NCI-H1092 treated with DMSO at 0.1 percent for 48 hours (cell line): ENCODE results near the gene CCR2.
"Not testable (repeated sequence)": the region's sequence is repeated elsewhere in the genome, so short reads cannot be mapped to it uniquely, and the experiment has no call there.

ENCODE experiments used
- DNase-seq: peaks from one replicate; lab custom pipeline; 2025; lab: John Stamatoyannopoulos, UW

The CCR2 gene

DNA sequence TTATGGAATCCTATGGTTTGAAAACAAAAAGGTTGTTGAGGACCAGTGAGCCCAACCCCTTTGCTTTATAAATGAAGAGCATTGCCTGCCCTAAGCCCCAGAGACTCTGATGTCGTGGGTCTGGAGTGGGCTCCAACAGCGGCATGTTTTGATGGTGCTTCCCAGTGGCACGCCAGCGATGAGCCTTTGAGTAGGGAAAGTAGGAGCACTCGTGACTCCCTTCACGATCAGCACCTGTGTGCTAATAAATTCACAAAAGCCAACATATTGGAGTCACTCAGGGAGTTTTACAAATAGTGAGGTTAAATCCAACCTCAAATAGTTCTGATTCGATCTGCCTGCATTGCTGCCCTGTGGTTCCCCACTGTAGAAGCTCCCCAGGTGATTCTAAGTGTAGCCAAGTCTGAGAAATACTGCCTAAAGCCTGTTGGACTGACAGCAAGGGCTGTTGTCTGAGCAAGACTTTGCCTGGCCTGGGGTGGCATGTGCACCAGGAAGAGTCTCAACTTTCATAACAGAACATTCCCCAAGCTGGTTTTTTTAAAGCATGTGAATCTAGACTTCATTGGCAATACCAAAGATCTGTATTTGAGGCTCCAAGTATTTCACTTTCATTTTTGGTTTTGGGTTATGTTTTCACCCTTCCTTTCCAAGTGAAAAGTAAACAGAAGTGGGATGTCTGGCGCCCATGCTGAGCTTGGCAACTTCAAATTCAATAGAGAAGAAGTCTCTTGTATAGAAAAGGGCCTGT, 26.7 kb downstream of the CCR2 start:
- DNase-seq = no peak

DNA sequence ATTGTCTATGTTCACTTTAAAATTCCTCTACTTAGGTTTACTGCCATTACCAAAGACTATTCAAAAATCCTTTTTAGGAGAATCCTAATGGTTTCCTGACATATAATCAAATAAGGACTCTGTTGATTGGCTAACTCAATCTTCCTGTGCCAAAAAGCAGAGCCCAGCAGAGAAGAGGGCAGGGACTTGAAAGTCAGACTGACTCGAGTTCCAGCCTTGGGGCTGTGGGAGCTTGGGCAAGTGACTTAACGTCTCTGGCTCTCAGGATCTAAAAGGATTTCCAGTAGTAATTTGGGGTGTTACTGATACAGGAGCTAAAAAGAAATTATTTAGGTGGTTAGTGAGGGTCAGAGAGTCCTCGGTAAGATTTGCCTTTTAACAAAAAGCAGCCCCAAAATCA, 27.7 kb downstream of the CCR2 start:
- no peak for DNase-seq

DNA sequence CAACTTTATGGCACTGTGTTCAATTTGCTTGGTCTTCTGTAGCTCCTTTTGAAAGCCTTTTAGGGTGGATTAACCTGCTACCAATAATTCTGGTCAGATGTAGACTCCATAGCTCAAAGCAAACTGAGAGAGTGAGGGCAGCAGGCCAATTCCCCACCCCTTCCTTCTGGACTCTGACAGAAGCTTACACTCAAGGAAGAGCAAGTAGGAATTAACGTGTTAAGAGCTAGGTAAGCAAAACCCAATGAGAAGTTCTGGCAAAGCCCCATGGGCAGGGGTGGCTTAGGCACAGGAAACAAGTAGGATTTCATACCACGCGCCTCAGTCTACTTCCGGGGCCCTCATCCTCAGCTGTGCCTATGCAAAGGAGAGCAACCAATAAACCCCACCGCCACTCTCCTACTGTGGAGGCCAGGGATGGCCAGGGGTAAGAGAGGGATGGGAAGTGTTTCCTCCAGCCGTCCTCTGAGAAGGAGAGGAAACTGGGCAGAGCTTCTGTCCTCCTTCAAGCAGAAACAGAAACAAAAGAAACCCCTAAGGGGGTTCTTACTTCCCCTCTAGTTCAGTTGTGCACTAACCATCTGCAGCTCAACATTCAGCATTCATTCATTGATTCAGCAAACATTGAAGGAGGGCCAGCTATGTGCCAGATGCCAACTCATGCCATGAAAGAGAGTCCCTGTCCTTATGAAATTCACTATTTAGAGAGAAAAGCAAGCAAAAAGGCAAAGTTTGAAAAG, 29.5 kb downstream of the CCR2 start:
- no peak for DNase-seq

DNA sequence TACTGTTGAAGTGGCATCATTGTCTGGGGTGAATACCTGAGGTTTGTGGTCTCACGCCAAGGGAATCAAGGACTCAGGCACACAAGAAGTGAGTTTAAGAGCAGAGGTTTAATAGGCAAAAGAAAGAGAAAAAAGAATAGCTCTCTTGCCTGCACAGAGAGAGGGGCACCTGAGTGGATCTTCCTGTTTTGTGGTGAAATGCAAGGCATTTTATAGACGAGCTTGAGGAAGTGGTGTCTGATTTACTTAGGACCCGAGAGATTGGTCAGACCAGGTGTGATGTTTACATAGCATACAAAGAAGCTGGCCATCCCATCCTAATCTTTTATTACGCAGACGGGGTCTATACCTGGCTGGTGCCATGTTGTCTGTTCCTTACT, 30.0 kb downstream of the CCR2 start:
- no peak for DNase-seq

DNA sequence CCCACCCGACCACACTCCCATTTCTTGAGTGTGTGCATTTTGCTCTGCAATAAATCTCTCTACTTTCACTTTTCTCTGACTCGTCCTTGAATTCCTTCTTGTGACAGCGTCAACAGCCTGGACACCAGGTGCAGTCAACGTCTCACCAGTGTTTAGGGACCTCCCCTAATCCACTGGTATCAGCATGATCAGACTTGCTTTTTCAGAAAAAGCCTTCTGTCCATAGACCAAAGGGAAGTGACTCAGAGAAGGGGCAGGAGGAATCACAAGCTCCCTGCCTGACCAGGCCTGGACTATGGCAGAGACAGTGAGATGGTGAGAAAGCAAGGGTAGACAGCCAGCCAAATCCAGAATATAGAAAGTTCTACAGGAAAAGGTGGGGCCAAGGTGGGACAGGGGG, 32.3 kb downstream of the CCR2 start:
- no peak for DNase-seq

DNA sequence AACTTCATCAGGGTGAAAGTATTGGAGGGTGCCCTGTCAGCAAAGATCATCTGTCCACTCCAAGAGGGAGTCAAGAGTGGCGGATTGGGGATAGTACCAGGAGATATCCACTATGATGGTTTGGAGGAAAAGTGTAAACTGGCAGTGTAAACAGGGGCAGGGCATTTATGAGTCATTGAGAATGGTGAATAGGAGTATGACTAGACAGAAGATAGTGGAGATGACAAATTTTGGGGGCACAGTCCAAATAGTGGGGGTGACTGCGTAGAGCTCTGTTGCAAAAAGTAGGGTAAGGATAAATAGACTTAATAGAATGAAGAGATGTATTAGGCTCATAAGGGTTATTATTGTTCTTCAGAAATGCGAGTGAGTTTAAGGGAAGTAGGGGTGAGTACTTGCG, 34.9 kb downstream of the CCR2 start:
- DNase-seq = not testable (repeated sequence)

DNA sequence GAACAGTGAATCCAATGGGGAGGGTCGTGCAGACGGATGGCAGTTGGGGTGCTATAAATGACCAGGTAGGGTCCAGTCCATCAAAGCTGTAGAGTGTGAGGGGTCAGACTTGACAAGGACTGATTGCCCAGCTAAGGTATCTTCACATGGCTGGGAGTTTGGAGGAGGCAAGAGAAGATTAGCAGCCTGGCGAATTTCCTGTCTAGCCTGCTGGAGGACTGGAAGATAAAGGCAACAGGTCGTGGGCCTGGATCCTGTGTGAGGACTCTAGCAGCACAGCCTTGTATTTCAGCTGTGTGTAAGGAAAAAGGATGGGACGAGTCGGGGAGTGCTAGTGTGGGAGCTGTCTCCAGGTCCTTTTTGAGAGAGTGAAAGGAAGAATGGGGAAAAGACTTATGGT, 35.4 kb downstream of the CCR2 start:
- no peak for DNase-seq

DNA sequence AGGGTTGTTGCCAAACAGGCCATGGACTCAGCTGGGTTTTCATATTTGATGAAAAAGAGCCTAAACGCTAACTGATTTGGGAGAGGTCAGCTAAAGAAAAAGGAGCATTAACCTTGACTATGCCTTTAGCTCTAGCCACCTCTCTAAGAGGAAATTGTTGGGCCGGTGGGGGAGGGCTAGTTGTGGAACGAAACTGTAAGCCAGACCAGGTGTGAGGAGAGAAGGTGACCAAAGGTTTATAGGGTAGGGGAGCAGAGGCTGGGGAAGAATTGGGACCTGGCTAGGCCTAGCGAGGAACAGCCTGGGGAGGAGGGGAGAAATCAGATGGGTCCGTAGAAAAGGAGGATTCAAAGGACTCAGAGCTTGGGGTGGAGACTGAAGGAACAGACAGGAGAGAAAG, 37.6 kb downstream of the CCR2 start:
- not testable (repeated sequence) for DNase-seq

DNA sequence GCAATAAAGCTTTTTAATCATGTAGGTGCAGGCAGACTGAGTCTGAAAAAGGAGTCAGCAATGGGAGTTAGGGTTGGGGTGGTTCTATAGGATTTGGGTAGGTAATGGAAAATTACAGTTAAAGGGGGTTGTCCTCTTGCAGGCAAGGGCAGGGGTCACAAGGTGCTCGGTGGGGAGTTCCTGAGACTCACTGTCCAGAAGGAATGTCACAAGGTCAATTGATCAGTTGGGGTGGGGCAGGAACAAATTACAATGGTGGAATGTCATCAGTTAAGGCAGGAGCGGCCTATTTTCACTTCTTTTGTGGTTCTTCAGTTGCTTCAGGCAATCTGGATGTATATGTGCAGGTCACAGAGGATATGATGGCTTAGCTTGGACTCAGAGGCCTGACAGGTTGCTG, 39.1 kb downstream of the CCR2 start:
- no peak for DNase-seq

DNA sequence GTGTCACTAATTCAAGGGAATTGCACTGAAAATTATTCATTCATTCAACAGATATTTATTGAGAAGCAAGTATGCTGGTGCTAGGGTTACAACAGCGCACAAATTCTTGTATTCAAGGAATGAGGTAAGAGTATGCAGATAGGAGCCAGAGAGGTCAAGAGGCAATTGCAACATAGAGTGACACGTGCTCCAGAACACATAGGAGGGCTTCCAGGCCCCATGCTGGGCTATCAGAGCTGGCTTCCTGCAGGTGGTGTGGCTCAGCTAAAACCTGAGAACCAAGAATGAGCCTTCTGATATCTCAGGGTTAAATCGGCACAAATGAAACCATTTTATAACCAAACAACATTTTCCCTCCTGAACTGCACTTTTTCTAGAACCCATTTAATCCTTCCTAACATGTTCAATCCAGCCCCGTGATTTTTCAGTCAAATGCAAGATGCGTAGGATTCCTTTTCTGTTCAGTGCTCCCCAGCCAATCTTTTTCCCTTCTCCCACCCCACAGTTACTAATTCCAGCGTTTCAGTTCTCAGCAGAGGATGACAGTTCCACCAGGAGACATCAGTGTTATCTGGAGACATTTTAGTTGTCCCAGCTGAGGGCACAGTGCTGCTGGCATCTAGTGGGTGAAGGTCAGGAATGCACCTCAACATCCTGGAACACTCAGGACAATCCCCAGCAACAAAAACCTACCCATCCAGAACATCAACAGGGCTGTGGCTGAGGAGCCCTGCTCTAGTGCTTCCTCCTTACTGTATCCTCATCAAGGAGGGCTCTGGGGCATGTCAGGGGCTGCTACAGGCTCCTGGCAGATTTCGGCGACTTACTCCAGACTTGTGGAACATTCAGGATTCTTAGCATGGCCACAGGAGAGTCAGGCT, 39.9 kb downstream of the CCR2 start:
- no peak for DNase-seq

DNA sequence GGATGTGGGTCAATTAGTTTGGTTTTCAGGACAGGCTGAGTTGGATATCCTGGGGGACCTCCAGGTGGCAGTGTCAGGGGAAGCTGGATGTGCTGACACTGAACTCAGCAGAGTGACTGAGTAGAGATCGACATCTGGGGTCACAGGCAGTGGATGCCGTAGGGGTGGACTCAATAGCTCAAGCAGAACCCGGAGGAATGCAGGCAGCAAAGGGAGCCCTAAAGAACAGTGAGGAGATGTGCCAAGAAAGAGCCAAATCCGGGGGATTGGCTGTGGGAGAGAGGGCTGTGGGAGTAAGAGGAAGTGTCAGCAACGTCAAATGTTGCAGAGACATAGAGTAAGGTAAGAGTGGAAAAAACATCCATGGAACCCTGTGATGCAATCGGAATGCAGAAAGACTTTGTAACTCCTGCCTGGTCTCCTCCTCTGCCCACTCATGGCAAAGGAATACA, 41.3 kb downstream of the CCR2 start:
- no peak for DNase-seq

DNA sequence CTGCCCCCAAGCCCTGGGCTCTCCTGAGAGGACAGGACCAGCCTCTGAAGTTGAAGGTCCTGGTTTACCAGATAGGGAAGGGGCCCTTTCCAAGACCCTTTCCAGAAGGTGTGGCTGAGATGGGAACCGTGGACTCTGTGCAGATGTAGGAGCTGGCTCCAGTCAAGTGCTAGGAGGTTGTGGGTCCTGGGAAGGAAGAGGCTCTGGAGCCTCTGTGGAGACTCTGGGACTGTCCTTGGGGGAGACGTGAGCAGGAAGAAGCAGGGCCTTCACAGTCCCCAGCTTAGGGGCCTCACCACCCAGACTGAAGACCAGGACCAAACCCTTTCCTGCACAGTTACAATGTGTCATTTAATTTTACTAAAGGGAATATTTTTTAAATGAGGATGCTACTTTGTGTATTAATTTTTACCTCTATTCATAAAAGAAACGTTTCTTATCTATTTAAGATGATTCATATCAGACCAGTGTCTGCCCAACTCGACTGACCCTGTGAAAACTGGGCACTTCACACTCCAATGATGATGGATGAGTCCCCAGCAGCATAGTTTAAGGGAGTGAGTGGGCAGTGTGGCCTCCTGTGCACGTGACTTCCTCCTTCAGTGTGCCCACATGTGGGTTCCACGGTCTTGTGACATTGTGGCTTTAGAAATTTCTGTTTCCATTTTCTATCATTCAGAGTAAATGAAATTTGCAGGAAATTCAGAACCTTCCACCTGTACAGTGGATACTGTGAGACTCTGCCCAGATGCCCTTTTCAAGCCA, 42.0 kb downstream of the CCR2 start:
- DNase-seq = no peak

DNA sequence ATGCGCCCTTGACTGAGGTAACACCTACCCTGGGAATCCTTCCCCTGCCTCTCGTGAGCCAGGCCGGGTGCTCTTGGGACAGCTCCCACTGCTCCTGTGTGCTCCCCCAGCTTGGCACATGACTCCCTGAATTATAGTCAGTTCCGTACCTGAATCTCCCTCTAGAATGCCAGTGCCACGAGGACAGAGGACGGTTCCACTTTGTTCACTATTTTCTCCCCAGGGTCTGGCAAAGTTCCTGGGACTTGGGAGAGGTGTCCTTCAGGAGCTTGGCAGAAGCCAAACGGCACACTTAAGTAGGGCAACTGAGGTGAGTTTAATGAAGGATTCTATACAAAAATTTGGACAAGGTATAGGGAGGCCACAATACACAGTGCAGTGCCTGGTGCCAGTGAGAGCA, 43.2 kb downstream of the CCR2 start:
- no peak for DNase-seq

DNA sequence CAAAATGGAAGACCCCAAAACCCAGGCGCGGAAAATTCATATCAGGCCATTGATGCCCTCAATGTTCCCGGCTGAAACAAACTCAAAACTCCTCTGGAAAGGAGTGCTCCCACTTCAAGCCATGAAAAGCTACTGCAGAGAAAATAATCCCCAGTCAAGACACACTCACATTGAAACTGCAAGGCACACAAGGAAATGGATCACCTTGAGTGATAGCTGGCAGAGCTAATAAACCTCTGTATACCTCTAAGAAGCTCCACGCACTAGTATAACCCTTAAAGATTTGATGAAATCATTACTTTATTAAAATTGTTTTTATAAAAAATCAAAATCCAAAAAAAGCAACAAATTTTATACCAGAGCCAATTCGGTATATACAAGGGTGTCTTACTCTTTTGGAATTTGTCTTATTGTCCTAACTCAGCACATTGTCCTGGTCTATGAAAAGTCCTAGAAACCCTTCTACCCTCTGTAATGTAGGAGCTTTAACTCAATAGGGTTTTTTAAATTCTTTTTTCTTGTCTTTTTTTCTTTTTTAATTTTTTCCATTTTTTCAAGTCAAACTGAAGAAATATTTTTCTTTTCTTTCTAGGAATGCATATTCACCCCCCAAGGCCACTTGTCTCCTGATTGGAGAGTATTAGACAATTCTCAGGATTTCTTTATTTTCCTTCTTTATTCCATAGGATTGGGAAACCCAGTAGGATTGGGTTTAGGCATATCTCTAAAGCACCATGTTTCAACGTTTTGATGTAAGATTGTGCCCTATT, 44.5 kb downstream of the CCR2 start:
- no peak for DNase-seq

DNA sequence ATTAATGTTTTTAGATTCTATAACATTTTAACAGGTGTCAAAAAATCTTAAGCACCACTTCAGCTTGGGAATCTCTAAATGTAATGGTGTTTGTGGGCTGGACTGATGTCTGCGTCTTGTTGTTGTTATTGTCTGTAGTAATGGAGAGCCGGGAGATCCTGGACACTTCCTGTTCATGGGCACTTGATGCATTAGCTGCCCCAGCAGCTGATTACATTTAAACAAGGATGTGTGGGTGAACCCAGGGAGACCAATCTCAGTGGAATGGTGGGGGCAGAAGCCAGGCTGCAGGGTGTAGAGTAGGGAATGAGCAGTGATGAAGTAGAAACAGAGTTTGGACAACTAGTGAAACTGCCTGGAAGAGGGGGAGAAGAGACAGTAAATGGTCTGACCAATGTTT, 45.2 kb downstream of the CCR2 start:
- no peak for DNase-seq

DNA sequence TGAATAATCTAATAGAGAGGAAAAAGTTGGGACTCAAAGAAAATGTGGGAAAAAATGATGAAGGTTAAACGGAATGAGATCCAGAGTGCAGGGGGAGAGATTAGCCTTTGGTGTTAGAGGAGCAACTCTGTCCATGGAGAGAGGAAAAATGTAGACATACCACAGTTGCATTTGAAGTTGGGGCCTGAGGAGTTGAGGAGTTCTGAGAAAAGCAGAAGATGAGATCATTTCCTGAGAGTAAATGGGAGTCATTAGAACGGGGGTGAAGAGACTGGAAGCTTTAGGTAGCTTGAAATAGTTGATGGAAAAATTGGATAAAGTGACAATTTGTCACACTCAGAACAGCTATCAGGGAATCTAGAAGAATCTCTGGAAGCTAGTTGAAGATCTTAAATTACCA, 45.6 kb downstream of the CCR2 start:
- DNase-seq = no peak

DNA sequence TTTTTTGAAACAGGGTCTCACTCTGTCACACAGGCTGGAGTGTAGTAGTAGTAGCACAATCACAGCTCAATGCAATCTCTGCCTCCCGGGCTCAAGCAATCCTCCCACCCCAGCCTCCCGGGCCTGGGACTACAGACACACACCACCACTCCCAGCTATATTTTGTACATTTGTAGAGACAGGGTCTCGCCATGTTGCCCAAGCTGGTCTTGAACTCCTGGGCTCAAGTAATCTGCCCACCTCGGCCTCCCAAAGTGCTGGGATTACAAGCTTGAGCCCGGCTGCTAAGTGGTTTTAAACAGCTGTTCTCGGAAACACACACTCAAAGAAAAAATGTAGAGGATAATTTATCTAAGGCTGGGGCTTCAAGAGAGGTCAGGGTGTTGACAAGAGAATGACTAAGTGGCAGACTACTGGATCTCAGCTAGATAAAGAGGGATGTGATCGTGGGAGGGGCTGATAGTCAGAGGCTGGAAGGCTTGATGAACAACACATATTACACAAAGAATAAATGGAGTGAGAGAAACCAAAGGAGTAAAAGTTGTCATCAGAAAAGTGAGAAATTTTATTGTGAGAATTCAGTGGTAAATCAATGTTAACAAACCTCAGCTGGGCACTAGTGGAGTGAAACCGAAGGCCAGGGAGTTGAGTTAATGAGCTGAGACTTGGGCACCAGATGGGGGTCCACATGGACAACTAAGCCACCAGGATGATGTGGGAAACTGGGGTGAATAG, 46.3 kb downstream of the CCR2 start:
- DNase-seq = no peak

DNA sequence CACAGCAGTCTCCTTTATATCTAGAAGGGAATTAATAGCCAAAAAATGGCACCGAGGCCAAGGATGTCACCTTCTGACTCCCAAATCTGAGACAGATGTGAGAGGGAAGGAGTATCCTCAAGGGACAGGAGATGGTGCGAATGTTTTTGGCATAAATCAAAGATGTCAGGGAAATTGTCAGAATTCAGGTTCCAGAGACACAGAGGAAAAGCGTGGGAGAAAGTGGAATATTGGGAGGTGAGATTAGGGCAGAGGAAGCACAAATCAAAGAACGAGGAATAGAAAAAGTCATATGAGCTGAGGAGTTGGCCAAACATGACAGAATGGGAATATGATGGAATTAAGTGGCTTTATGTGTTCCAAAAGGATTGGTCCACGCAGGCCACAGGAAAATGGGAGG, 46.9 kb downstream of the CCR2 start:
- no peak for DNase-seq

DNA sequence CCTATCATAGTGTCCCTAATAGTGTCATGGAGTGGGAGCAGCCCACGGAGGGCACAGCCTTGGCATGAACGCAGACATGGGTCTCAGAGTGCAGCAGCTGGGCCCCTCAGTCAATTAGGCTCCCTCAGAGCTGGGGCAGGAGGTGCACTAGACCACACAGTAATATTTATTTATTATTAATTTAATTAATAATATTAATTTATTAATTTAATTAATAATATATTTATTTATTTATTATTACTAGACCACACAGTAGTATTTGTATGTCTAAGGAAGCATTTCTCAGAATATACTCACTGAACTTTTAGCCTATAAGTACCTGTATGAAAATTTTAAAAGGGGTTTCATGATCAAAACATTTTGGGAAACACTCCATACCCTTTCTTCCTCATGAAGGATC, 47.7 kb downstream of the CCR2 start:
- no peak for DNase-seq

DNA sequence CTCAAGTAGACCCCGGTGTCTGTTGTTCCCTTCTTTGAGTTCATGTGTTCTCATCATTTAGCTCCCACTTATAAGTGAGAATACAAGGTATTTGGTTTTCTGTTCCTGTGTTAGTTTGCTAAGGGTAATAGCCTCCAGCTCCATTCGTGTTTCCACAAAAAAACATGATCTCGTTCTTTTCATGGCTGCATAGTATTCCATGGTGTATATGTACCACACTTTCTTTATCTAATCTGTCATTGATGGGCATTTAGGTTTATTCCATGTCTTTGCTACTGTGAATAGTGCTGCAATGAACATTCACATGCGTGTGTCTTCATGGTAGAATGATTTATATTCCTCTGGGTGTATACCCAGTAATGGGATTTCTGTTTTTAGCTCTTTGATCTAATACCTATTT, 49.0 kb downstream of the CCR2 start:
- DNase-seq = not testable (repeated sequence)
